ENCODE data around the gene PRG3. TPM values are rescaled to one million over a fixed set of nuclear protein-coding genes. Genes with fewer than 3 reads are reported as not detected.

PRG3 gene
- total RNA-seq, 6 experiments from 2014 or later, result not detected

DNA sequence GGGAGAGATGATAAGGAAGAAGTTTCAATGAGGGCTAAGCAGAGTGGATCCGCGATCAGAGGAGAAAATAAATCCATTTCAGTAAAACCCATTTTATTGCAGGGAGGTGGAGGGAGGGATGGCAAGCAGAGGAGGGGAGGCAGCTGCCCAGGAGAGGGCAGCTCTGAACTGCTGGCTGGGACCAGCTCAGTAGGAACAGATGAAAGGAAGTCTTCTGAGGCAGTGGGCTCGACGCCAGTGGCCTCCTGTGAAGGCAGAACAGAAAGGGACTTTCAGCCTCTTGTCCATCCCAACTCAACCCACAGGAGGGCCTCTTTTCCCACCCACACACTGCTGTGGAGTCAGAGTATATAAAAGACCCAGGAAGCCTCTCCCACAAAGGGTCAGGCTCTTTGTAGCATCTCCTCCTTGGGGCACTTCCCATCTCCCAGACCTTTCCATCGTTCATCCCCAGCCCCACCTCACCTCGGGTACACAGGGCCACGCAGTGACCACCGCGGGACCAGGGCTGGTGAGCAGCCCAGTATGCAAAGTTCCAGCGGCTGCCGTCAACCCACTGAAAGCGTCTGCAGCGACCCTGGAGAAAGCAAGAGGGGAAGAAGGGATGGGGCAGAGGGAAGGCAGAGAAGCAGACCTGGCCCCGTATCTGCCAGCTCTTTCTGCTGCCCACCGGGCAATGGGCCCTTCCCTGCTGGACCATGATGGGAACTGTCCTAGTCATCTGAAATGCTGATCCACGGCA lies 6.5 kb upstream of the PRG3 start:
- 71% methylated on average over 6 of the region's 16 CpGs for WGBS (ENCODE audit: insufficient coverage, low coverage, low lambda C conversion rate, missing lambda C conversion rate)
- no peak for TF ChIP-seq POLR2A (IDR thresholded peaks at IDR 0.05)
- TF ChIP-seq, protein P1, sequence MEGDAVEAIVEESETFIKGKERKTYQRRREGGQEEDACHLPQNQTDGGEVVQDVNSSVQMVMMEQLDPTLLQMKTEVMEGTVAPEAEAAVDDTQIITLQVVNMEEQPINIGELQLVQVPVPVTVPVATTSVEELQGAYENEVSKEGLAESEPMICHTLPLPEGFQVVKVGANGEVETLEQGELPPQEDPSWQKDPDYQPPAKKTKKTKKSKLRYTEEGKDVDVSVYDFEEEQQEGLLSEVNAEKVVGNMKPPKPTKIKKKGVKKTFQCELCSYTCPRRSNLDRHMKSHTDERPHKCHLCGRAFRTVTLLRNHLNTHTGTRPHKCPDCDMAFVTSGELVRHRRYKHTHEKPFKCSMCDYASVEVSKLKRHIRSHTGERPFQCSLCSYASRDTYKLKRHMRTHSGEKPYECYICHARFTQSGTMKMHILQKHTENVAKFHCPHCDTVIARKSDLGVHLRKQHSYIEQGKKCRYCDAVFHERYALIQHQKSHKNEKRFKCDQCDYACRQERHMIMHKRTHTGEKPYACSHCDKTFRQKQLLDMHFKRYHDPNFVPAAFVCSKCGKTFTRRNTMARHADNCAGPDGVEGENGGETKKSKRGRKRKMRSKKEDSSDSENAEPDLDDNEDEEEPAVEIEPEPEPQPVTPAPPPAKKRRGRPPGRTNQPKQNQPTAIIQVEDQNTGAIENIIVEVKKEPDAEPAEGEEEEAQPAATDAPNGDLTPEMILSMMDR (IDR thresholded peaks at IDR 0.05), result peak in 3 of 4 donors; percentile 10 to 37 (median 25)
- Histone ChIP-seq H3K9me3 (no peaks in the 10 kb centered on the region), H3K27me3 (no peaks in the 10 kb centered on the region), H3K27ac (no peak overlapping the region), H3K4me3 (no peak overlapping the region), H3K36me3 (no peaks in the 10 kb centered on the region), H3K4me1 (no peaks in the 10 kb centered on the region)
- DNase-seq, result peak in 1 of 3 donors; percentile 42
- intact Hi-C loops (cut with DNase I), result no loop called here
- peak; percentile 70 to 81 (median 76) for ATAC-seq

GRCh38 chr11:57386178-57386940 lies 5.4 kb upstream of the PRG3 start:
- TF ChIP-seq, protein P1 (IDR thresholded peaks at IDR 0.05), result no peak
- no peak for TF ChIP-seq POLR2A (IDR thresholded peaks at IDR 0.05)
- DNase-seq, result no peak
- H3K4me1 ChIP-seq, result no peaks in the 10 kb centered on the region
- no peak overlapping the region for H3K27ac ChIP-seq
- WGBS (ENCODE audit: insufficient coverage, low coverage, low lambda C conversion rate, missing lambda C conversion rate), result 74% methylated on average over 4 of the region's 5 CpGs
- H3K27me3 ChIP-seq, result no peaks in the 10 kb centered on the region
- H3K36me3 ChIP-seq, result no peaks in the 10 kb centered on the region
- intact Hi-C loops (cut with DNase I), result no loop called here
- no peak overlapping the region for H3K4me3 ChIP-seq
- ATAC-seq, result no peak
- no peaks in the 10 kb centered on the region for H3K9me3 ChIP-seq

DNA sequence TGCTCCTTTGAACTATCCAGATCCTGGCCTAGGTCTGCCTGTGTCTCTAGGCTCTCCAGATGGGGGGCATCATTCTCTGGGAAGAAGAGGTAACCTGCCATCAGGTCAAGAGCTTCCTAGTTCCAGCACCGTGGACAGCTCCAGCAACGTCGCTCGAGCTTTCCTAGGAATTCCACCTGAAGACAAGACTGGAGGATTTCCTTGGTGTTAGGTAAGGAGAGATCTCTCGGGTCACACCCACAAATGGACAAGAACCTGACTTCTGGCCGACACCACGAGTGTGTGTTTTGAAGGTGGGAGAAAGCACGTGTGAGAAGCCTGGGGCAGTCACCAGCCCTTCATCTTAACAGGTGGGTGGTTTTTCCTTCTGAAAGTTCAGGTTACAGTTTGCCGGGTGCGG lies 1.2 kb downstream of the PRG3 start:
- TF ChIP-seq, protein P1 (IDR thresholded peaks at IDR 0.05), result no peak
- TF ChIP-seq POLR2A (IDR thresholded peaks at IDR 0.05), result no peak

DNA sequence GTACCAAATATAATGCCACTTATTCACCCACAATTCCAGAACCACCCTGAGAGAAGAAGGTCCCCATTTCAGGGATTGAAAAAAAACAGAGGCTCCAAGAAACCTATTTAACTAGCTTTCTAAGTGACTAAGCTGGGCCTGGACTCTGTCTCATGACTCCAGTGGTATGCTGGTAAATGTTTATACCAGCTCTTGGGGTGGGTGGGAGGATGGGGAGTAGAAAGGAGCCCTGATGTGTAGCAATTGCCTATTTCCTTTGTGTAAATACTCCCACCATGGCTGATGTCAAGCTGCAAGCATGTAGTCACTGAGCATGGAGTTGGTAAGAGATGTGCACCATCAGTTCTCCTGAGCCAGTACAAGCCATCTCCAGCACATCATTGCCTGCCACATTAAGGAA lies 2.8 kb downstream of the PRG3 start:
- intact Hi-C loops (cut with DNase I), result no loop called here
- no peak for DNase-seq
- H3K27ac ChIP-seq, result no peak overlapping the region
- peak in 1 of 4 donors; percentile 28 for ATAC-seq
- TF ChIP-seq POLR2A (IDR thresholded peaks at IDR 0.05), result no peak
- TF ChIP-seq, protein P1 (IDR thresholded peaks at IDR 0.05), result no peak
- H3K9me3 ChIP-seq, result no peaks in the 10 kb centered on the region
- no peaks in the 10 kb centered on the region for H3K36me3 ChIP-seq
- no peaks in the 10 kb centered on the region for H3K4me1 ChIP-seq
- no peaks in the 10 kb centered on the region for H3K27me3 ChIP-seq
- H3K4me3 ChIP-seq, result no peak overlapping the region

More for the DNA sequence above, 1.2 kb downstream of the PRG3 start:
- Histone ChIP-seq H3K27me3 (no peaks in the 10 kb centered on the region), H3K9me3 (no peaks in the 10 kb centered on the region), H3K36me3 (no peaks in the 10 kb centered on the region), H3K4me3 (no peak overlapping the region), H3K27ac (no peak overlapping the region), H3K4me1 (no peaks in the 10 kb centered on the region)
- 20% methylated on average over 3 of the region's 10 CpGs for WGBS (ENCODE audit: insufficient coverage, low coverage, low lambda C conversion rate, missing lambda C conversion rate)
- DNase-seq, result no peak
- intact Hi-C loops (cut with DNase I), result no loop called here
- ATAC-seq, result no peak

Data from right lobe of liver (tissue), 6 donors.